ENCODE data around the gene AMHR2.

AMHR2 gene

DNA sequence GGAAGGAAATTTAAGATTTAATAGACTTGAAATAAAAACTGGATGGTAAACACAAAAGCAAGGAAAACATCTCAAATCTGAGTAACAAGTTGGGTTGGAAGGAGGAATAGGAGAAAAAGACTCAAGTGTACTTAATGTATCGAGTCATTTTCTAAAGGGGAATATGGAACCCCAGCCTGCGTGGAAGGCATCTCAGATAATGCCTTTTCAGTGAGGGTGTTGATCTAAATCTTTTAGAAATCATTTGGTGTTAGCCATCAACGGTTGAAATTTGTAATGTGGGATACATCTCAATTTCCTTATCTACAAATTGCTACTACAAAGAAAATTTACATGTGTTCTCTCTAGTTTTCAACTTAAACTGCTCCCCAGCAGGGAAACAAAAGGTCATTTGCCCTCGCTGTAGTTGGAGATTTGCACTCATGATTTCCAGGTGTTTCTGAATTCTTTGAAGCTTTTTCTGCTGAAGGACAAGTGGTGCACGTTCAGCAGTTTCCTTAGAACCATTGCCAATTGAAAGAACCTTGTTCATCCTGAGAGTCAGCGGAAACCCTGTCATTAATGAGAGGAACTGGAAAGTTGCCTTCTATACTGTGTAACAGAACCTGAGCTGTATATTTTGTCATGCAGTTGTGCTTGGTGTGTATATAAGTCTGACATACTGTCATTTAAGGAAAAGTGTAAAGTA lies 30.4 kb downstream of the AMHR2 start:
- no peak for DNase-seq (ENCODE audit: low read depth)

DNA sequence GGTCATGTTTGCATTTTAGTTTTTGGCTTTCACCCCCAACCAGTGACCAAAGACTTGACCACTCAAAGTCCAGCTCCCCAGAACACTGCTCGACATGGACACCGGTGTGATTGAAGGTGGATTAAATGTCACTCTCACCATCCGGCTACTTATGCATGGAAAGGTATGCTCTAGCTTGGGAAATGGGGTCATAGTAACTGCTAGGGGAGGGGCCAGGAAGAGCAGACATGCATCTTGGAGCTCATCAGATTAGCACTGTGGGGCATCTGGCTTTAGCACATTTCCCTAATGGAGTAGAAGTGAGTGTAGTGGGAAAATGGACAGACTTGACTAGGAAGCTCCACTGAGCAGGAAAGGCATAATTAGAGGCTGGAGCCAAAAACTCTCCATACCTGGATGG lies 31.1 kb downstream of the AMHR2 start:
- DNase-seq (ENCODE audit: low read depth), result no peak

DNA sequence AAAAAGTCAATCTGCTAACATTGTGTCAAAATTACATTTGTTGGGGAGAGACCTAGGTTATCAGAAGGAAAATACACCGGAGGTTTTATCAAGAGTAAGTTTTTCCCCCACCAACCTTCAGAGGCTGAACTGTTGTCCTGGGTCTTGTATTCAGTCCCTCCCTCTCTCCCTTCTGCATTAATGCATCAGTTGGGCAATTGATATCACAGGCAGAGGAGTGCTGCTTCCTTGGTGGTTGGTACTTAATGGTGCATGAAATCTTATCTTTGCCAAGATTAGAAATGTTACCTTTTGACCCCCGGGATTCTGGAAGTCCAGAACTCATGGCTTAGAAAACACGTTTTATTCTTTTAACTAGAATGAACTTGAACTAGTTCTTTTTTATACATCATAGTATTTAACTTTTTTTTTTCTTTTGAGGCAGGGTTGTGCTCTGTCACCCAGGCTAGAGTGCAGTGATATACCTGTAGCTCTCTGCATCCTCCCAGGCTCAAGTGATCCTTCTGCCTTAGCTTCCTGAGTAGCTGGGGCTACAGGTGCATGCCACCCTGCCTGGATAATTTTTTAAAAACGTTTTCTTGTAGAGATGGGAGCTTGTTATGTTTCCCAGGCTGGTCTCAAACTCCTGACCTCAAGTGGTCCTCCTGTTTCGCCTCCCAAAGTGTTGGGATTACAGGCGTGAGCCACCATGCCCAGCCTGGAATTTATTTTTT lies 33.2 kb downstream of the AMHR2 start:
- no peak for DNase-seq (ENCODE audit: low read depth)

DNA sequence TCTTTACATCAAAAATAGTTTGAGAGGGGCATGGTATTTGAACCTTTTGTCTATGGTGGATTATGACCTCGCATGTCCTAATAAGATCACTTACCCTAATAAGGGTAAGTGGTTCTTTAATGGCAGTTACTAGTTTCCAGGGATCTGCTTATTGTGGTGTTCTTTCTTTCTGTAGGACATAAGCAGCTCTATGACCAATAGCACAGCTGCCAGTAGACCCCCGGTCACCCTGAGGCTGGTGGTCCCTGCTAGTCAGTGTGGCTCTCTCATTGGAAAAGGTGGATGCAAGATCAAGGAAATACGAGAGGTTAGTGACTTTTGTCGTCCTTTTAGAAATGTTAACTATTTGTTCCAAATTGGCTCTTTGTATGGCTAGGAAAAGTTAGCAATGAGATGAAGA lies 35.4 kb downstream of the AMHR2 start:
- DNase-seq (ENCODE audit: low read depth), result no peak

DNA sequence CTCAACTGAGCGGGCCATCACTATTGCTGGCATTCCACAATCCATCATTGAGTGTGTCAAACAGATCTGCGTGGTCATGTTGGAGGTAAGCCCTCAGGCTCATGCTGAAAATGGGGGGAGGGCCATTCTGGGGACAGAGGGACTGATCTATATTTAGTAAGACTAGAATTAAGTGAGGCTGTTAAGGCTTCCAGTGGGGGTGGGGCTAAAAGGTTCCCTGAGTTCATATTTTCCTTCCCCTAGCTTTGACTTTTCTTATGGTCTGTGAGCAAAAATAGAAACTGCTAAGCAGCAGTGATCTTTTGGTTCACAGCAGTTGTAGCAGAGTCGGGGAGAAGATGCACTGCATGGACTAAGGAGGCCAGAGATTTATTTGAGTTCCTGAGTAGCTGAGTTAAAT lies 37.4 kb downstream of the AMHR2 start:
- no peak for DNase-seq (ENCODE audit: low read depth)

DNA sequence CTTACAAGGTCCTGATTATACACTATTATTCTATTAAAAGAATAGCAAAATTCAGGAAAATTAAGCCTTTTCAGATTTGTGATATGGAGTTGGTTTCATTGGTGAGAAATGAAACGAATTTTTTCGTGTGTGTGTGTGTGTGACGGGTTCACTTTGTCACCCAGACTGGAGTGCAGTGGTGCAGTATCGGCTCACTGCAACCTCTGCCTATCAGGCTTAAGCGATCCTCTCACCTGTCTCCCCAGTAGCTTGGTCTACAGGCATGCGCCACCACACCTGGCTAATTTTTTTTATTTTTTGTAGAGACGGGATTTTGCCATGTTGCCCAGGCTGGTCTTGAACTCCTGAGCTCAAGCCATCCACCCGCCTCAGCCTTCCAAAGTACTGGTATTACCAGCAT lies 37.9 kb downstream of the AMHR2 start:
- no peak for DNase-seq (ENCODE audit: low read depth)

DNA sequence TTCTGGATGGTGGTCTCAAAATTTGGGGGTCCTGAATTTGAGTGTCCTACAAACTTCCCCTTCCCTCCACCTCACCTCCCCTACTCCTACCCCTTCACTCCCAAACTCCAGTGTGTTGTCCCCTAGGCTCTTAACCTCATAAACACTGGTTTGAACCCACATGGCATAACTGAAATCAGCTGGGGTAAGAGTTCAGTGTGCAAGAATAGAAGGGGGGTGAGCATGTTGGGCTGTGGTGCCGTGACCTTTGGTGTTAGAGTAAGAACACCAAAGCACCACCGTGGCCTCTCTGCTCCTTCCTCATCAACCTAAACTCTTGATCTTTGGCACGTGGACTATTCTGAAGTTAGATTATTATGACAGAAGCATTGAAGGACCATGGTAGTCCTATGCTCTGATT lies 39.3 kb downstream of the AMHR2 start:
- DNase-seq (ENCODE audit: low read depth), result no peak

DNA sequence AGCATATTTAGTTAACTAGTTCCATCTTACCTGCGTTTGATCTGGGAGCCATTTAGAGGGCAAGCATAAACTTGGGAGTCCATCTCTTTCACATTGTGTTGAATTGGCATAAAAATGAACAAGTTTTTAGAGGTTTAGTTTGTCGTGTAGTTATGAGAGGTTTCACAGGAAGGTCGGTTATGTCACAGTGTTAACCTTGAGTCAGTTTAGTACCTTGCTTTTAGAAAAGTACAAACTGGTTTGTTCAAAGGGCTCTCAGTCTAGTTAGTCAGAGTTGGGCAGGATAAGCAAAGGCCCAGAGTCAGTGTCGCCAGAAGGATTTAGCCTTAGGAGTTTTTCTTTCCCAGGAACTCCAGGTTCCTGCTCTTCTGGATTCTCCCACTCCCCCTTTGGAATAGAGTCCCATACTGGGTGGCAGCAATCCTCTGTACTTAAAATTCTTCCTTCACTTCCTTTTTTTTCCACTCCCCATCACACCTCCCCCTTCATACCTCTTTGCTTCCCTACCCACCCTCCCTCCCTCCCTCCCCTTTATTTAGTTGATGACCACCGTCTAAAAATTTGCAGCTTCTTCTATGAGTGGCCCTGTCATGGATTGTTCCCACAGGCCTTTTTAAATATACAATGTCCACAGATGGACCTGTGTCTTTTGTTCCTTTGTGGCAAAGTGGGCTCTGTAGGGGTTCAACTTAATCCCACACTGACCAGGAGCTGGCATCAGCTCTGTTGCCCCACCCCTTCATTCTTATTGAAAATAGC lies 40.3 kb downstream of the AMHR2 start:
- no peak for DNase-seq (ENCODE audit: low read depth)

DNA sequence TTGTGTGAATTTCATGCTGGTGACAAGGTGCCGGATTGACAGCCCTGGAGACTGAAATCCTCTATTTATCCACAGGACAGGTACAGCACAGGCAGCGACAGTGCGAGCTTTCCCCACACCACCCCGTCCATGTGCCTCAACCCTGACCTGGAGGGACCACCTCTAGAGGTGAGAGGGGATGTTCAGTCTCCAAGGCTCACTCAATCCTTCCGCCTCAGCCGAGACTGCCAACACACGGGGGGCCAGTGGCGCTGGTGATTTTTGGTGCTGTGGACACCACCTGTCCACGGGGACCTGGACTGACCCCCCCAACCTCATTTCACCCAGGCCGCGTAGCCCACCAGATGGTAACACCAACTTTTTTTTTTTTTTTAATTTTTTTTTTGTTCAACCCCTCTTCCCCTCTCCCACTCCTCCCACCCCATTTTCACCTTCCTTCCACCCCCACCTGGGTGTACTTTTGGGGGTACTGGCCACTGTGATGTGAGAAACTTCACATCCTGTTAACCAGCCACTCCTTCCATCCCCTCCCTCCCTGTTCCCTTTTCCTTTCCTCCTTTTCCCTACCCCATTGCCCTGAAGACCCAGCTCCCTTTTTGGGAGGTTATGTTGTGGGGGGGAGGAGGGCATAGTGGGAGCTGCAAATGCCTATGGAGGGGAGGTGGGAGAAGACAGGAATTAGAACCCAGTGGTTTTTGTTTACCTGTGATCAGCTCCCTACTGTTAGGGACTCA lies 41.2 kb downstream of the AMHR2 start:
- no peak for DNase-seq (ENCODE audit: low read depth)

DNA sequence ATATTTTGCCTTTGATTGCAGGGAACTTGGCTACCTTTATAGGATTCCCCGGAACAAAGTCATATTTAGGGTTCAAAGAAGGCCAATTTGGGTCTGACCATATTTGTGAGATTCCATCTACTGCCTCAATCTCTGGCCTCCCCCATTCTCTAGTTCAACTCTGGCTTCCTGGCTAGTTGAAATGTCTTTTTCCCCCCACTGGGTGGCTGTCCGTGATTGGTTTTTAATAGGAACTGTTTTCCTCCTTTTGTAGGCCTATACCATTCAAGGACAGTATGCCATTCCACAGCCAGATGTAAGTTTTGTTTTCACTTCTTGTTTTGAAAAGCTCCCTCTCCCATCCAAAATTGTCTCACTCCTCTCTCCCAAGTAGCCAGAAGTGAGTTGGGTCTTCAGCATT lies 42.0 kb downstream of the AMHR2 start:
- no peak for DNase-seq (ENCODE audit: low read depth)

DNA sequence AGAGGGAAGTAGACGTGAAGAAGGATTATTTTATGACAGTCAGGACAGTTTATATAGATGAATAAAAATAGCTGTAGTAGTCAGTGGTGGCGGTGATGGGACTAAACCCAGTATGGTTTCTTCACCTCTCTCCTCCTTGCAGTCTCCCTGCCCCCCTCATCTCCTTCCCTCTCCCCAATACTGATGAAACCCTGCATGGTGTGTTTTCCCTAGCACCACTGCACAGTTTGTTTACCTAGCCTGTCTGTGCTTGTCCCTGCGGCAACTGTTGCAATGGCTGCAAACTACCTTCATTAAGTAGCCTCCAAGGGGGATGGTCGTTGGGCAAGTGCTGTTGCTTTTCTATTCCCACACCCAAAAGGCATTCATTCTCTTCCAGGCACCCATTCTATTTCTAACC lies 43.0 kb downstream of the AMHR2 start:
- no peak for DNase-seq (ENCODE audit: low read depth)

DNA sequence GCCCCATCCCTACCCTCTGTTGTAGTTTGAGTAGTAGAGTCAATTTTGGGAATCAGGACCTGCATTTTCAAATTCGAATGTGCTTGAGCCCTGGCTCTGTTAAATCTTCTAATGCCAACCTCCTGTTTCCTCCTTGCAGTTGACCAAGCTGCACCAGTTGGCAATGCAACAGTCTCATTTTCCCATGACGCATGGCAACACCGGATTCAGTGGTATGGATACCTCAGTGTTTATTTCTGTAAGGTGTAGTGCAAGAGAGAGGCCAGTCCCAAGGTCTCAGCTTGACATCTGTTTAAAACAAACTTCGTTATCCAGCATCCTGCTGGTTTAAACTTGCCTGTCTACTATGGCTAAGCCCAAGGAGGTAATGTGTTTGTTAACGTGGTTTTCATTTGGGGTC lies 43.4 kb downstream of the AMHR2 start:
- DNase-seq (ENCODE audit: low read depth), result no peak

DNA sequence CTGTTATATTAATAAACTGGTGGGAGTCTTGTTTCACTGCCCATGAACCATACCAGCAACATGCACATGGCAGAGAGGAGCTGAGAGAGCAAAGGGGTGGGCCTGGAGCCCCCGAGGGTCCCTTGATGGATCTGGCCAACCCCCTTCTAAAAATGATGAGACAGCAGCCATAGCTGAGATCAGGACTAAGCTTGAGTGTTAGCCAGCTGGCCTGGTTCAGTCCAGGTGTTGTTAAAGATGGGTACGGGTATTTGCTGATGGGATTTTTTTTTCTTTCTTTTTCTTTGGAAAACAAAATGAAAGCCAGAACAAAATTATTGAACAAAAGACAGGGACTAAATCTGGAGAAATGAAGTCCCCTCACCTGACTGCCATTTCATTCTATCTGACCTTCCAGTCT lies 44.2 kb downstream of the AMHR2 start:
- DNase-seq (ENCODE audit: low read depth), result no peak

DNA sequence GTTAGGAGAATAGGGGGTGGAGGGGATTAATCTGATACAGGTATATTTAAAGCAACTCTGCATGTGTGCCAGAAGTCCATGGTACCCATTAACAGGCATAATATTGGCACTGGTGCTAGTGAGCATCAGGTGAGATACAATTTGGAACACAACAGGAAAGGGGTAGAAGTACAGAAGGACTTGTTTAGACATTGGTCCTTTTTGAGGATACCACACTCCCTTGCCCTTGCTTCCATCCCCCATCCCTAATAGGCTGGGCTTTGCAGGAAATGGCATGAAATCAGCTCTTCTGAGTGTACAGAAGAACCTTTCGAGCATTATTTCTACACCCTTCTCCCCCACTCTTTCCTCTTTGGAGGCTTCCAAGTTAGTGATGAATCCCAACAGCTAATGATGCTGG lies 44.6 kb downstream of the AMHR2 start:
- no peak for DNase-seq (ENCODE audit: low read depth)

DNA sequence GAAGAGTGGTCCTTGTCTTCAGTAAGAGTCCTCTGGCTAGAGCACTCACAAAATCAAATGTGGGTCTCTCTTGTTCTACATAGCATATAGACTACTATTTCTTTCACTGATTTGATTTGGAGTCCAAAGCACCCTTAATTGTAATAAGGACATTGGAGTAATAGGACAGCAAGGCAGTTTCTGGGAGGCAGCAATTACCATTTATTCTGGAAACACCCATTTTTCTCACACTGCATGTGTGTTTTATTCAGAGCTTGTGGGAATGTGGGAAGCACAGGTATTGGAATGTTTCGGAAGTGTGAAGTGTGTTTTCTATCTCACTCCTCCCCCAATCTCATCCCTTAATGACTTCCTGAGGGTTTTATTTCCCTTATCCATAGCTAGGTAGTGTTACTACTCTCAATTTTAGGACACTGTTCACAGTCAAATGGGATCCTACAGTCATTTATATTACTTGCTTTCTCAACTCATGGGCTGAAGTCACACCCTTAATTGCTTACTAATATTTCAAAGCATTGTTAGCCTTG lies 48.5 kb downstream of the AMHR2 start:
- DNase-seq (ENCODE audit: low read depth), result no peak

DNA sequence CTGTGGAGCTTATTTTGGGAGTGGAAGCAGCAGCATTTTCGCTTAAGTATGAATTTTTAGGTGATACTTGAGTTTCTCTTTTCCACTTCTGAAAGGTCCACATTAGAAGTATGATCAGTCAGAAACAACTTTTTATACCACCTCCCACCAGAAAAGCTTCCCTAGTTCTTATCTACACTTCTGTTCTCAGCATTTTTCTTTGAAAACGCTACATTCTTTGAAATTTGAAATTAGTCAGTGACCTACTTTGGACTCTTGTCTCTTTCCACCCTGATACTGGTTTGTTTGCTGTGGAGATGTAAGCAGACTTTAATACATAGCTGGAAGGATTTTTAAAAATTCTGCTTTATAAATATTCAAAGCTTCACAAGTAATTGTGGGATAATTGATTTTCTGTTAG lies 50.4 kb downstream of the AMHR2 start:
- no peak for DNase-seq (ENCODE audit: low read depth)

DNA sequence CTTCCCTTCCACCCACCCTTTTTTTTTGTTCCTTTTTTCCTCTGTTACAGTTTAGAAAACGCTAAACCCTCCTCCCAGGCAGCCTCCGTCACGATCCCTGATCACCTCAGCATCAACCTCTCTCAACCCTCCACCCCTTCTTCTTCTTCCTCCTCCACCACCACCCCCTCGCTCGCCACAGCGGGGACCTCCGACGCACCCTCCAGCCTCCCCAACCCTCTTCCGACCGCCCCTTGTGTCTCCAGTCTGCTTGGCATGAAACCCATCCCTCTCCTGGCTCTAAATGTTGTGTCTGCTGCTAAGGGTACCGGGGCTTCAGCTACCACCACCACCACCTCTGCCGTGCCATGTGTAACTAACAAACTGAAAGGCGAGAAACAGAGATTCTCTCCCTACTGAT lies 51.2 kb downstream of the AMHR2 start:
- DNase-seq (ENCODE audit: low read depth), result no peak

DNA sequence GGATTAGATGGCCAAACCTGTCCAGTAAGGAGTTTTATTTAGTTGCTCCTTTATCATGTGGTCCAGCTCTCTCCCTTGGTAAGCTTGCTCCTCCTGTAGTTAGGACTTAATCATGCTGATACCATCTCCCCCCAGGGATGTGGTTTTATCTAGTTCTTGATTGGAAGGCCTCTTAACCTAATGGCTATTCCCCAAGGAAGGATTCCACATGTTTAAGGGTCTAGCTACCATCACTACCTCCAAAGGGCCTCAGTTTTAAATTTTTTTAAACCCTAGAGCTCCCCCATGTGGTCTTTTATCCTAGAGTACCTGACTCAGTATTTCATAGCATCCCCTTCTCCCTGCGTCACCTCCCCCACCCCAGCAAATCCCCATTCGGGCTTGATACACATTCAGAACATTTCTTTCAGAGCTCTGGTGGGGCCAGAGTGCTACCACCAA lies 53.1 kb downstream of the AMHR2 start:
- peak; percentile 67 for DNase-seq (ENCODE audit: low read depth)

DNA sequence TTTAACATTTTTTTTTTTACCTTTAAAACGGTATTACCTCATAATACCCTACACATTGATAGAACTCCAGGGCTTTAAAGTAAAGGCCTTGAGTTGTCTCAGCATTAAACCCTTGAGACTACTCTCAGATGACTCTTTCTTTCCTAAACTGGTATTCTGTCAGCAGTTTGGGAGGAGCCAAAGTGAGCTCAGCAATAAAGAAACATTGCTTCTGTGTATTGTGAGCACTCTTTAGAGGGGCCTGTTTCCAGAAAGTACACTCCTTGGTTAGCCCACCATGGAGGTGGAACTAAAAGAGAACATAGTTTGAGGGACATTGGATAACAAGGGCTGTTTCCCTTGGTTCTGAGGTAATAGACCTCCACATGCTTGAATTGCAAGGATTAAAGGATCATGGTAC lies 55.2 kb downstream of the AMHR2 start:
- no peak for DNase-seq (ENCODE audit: low read depth)

DNA sequence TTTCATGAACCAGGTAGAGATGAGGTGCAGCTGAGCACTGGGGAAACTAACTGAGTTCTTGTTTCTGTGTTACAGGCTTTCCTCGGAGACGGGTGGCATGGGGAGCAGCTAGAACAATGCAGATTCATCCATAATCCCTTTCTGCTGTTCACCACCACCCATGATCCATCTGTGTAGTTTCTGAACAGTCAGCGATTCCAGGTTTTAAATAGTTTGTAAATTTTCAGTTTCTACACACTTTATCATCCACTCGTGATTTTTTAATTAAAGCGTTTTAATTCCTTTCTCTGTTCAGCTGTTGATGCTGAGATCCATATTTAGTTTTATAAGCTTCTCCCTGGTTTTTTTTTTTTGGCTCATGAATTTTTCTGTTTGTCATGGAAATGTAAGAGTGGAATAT lies 55.7 kb downstream of the AMHR2 start:
- DNase-seq (ENCODE audit: low read depth), result no peak

DNA sequence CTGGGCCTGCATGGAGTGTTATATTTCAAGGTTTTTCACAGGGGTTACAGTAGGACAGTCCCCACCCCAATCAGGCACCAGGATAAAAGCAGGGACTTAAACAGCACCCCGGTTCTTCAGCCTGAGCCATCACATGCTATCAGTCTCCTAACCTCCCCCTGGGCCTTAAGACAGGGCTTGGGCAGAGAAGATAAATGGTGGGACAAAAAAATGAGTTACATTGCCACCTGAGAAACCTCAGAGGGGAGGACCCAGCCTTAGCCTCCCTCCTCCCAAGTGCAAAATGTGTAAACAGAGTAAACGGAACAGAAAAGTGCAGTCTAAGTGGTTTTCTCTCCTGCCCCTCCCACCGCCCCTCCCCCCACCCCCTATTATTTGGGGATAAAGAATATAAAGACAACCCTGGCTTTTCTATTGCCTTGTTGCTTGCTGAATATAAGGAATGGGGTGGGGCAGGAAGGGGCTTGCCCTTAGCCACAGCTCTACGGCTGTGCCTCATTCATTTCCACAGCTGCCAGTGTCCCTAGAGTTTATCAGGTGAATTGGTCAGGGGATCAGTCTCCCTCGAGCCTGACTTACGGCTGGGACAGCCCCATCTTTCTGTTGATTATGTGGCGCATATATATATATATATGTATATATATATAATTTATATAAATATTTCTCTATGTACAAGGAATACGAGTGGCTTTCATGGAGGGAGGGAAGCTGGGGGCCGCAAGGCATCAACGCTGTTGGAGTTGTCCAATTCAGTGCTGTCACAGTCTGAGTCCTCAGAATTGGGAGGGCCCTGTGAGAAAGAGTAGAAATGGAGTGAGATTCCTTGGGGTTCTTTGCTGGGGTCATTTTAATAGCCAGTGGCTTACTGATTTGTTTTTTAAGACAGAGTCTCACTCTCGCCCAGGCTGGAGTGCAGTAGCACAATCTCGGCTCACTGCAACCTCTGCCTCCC lies 57.1 kb downstream of the AMHR2 start:
- DNase-seq (ENCODE audit: low read depth), result peak; percentile 35

Measured in ELR (cell line).